ENCODE data around the gene CYREN.

The CYREN gene

GRCh38 chr7:135197343-135197742, 26.8 kb upstream of the CYREN start:
- no peak for DNase-seq

- DNase-seq, result no peak
These were observed 25.6 kb upstream of the CYREN start for GRCh38 chr7:135195968-135196629.

GRCh38 chr7:135195156-135195555, 24.6 kb upstream of the CYREN start:
- no peak for DNase-seq

GRCh38 chr7:135194494-135195095, 24.1 kb upstream of the CYREN start:
- no peak for DNase-seq

- no peak for DNase-seq
These were observed 23.1 kb upstream of the CYREN start for GRCh38 chr7:135193615-135194081.

GRCh38 chr7:135192914-135193536, 22.5 kb upstream of the CYREN start:
- DNase-seq, result no peak

- no peak for DNase-seq
These were observed 20.2 kb upstream of the CYREN start for GRCh38 chr7:135190703-135191102.

GRCh38 chr7:135189961-135190360, 19.5 kb upstream of the CYREN start:
- DNase-seq, result no peak

- DNase-seq, result no peak
These were observed 18.7 kb upstream of the CYREN start for GRCh38 chr7:135189221-135189662.

GRCh38 chr7:135188298-135188984, 17.9 kb upstream of the CYREN start:
- DNase-seq, result no peak

- no peak for DNase-seq
These were observed 16.3 kb upstream of the CYREN start for GRCh38 chr7:135186841-135187253.

GRCh38 chr7:135186261-135186540, 15.7 kb upstream of the CYREN start:
- no peak for DNase-seq

GRCh38 chr7:135185471-135186260, 15.2 kb upstream of the CYREN start:
- DNase-seq, result no peak

GRCh38 chr7:135184254-135184841, 13.8 kb upstream of the CYREN start:
- DNase-seq, result no peak

- no peak for DNase-seq
These were observed 13.0 kb upstream of the CYREN start for GRCh38 chr7:135183478-135183877.

- no peak for DNase-seq
These were observed 11.6 kb upstream of the CYREN start for GRCh38 chr7:135181929-135182678.

- DNase-seq, result no peak
These were observed 10.9 kb upstream of the CYREN start for GRCh38 chr7:135181261-135181928.

- DNase-seq, result no peak
These were observed 9.6 kb upstream of the CYREN start for GRCh38 chr7:135180122-135180521.

GRCh38 chr7:135179321-135179925, 8.9 kb upstream of the CYREN start:
- no peak for DNase-seq

GRCh38 chr7:135178364-135178763, 7.9 kb upstream of the CYREN start:
- DNase-seq, result no peak
